Nephron progenitor cell (in vitro differentiated cells): ENCODE results near the gene AUP1.
A peak's percentile ranks its signal among the peaks of the same experiment; 100 is the strongest.

ENCODE experiments used
- DNase-seq: peaks from one replicate; pipeline ENCODE4 v3.0.0; 2021
- H3K27ac Mint-ChIP-seq: 2 replicates; pipeline ENCODE4 v1.8.0; 2021; ENCODE audit warnings: mild to moderate bottlenecking, moderate library complexity, mixed read lengths
- H3K27me3 Mint-ChIP-seq: 2 replicates; pipeline ENCODE4 v1.8.0; 2021; ENCODE audit warnings: mild to moderate bottlenecking, low read depth, mixed read lengths; ENCODE audit not compliant: poor library complexity
- H3K36me3 Mint-ChIP-seq: 2 replicates; pipeline ENCODE4 v1.8.0; 2021; ENCODE audit warnings: low read depth, mixed read lengths
- H3K4me1 Mint-ChIP-seq: 2 replicates; pipeline ENCODE4 v1.8.0; 2021; ENCODE audit warnings: mixed read lengths
- H3K4me3 Mint-ChIP-seq: 2 replicates; pipeline ENCODE4 v1.8.0; 2021; ENCODE audit warnings: mild to moderate bottlenecking, moderate library complexity, mixed read lengths
- H3K9me3 Mint-ChIP-seq: 2 replicates; pipeline ENCODE4 v1.8.0; 2021; ENCODE audit warnings: mild to moderate bottlenecking, moderate library complexity, mixed read lengths
- TF ChIP-seq, protein P1 (sequence below): fragments of 200-600 bp; sonication (generic); IDR thresholded peaks from 2 replicates; pipeline ENCODE4 v1.5.0; 2021; ENCODE audit warnings: antibody characterized with exemption

The AUP1 gene

DNA sequence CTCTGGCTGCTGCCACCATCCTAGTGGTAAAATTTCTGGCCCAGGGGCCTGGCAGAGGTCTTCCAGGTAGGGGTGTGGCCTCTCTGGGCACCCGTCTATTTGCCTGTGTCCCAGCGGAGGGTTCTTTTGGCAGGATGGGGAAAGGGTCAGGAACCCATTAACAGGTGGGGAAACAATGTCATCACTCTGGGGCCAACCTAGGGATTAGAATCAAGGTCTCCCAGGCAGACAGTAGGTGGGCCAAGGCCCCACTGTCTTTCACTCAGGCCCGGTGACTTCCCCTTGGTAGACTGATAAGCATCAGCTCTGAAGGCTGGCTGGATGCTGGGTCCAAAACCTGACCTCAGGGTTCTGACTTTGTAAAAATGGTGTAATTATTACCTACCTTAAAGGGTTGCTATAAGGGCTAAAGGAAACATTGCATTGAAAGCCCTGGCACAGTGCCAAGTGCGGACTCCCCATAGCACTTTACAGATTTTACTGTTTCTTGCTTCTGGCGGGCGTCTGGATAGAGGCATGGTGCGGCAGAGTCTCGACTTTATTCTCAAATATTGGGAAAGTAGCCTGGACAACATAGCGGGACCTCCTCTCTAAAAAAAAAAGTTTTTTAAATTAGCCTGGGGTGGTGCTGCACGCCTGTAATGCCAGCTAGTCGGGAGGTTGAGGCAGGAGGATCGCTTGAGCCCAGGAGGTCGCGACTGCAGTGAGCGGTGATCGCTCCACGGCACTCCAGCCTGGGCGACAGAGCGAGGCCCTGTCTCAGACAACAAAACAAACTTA lies 32.3 kb downstream of the AUP1 start:
- no peak for DNase-seq
- H3K9me3 Mint-ChIP-seq, result no peaks in the 10 kb centered on the region
- H3K27ac Mint-ChIP-seq, result no peak overlapping the region
- TF ChIP-seq, protein P1, sequence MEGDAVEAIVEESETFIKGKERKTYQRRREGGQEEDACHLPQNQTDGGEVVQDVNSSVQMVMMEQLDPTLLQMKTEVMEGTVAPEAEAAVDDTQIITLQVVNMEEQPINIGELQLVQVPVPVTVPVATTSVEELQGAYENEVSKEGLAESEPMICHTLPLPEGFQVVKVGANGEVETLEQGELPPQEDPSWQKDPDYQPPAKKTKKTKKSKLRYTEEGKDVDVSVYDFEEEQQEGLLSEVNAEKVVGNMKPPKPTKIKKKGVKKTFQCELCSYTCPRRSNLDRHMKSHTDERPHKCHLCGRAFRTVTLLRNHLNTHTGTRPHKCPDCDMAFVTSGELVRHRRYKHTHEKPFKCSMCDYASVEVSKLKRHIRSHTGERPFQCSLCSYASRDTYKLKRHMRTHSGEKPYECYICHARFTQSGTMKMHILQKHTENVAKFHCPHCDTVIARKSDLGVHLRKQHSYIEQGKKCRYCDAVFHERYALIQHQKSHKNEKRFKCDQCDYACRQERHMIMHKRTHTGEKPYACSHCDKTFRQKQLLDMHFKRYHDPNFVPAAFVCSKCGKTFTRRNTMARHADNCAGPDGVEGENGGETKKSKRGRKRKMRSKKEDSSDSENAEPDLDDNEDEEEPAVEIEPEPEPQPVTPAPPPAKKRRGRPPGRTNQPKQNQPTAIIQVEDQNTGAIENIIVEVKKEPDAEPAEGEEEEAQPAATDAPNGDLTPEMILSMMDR, result no peak
- peaks cover 45% of the 10 kb centered on the region for H3K4me1 Mint-ChIP-seq
- H3K36me3 Mint-ChIP-seq, result peaks cover 24% of the 10 kb centered on the region
- peaks cover 79% of the 10 kb centered on the region for H3K27me3 Mint-ChIP-seq
- peak overlapping the region; percentile 89 for H3K4me3 Mint-ChIP-seq

DNA sequence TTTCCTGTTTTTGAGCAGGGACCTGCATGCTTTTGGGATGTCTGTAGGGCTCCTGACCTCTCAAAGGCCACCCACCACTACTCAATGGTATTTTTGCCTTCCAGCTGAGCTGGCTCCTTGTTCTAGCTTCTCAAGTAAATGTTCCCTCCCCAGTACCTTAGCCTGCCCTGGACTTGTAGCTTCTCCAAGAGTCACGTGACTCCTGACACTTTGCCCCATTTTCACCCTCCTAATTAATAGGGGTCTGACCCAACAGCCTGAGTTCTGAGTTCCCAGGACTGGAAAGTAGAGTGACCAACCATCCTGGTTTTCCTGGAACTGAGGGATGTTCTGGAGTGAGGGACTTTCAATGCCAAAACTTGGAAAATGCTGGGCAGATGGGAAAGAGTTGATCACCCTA lies 34.1 kb downstream of the AUP1 start:
- Mint-ChIP-seq H3K4me3 (no peak overlapping the region), H3K9me3 (no peaks in the 10 kb centered on the region), H3K4me1 (peaks cover 28% of the 10 kb centered on the region), H3K36me3 (peaks cover 42% of the 10 kb centered on the region), H3K27ac (no peak overlapping the region), H3K27me3 (peaks cover 61% of the 10 kb centered on the region)
- DNase-seq, result no peak
- TF ChIP-seq, protein P1, result no peak

DNA sequence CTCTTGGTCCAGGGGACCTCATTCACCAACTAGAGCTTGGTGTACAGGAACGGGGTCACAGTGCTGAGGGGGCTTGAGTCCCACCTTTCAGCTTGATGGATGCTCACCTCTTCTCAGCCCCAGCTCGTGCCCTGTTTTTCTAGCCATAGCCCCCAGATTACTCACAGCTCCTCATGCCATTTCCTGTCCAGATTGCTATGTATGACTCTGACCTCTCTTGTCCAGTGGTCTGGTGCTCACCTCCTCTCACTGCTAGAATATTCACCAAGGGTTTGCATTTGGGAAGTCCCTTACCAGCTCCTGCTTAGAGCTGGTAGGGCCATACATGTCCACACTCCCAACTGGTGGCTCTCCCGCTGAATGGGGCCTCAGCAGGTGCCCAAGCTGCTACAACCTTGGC lies 36.0 kb downstream of the AUP1 start:
- H3K9me3 Mint-ChIP-seq, result no peaks in the 10 kb centered on the region
- peaks cover 53% of the 10 kb centered on the region for H3K36me3 Mint-ChIP-seq
- DNase-seq, result no peak
- peaks cover 13% of the 10 kb centered on the region for H3K4me1 Mint-ChIP-seq
- peaks cover 42% of the 10 kb centered on the region for H3K27me3 Mint-ChIP-seq
- H3K27ac Mint-ChIP-seq, result no peak overlapping the region
- TF ChIP-seq, protein P1, result no peak
- H3K4me3 Mint-ChIP-seq, result no peak overlapping the region

DNA sequence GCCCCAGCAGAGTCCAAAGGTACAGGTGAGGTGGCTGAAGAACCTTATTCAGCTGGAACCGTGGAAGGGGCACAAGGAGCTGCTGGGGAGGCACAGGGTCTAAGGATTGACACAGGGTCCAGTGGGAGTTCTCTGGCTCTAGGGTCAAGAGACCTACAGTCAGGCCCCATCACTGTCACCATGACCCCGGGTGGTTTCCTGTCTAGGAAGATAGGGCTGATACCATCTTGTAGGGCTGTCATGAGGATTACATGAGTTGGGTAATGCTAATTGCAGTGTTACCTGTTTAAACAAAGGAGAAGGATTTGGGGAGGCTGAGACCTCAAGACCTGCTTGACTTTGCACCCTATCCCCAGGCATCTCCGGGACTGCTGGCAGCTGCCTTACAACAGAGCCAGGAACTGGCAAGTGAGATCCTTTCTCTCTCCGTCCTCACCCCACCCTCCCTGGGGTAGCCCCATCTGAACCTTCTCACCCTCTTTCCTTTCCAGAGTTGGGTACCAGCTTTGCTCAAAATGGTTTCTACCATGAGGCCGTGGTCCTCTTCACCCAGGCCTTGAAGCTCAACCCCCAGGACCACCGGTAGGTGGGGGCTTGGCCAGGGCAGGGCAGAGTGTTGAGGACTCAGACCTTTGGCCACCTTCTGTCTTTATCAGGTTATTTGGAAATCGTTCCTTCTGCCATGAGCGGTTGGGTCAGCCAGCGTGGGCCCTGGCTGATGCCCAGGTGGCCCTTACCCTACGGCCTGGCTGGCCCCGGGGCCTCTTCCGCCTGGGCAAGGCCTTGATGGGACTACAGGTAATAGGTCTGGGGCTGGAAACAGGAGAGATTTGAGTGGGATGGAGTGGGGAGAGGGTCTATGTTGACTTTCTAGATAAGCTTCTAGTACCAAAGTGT lies 37.6 kb downstream of the AUP1 start:
- TF ChIP-seq, protein P1, result no peak
- Mint-ChIP-seq H3K27me3 (peaks cover 26% of the 10 kb centered on the region), H3K27ac (no peak overlapping the region), H3K36me3 (peaks cover 54% of the 10 kb centered on the region), H3K4me3 (no peak overlapping the region), H3K4me1 (no peaks in the 10 kb centered on the region), H3K9me3 (no peaks in the 10 kb centered on the region)
- no peak for DNase-seq

DNA sequence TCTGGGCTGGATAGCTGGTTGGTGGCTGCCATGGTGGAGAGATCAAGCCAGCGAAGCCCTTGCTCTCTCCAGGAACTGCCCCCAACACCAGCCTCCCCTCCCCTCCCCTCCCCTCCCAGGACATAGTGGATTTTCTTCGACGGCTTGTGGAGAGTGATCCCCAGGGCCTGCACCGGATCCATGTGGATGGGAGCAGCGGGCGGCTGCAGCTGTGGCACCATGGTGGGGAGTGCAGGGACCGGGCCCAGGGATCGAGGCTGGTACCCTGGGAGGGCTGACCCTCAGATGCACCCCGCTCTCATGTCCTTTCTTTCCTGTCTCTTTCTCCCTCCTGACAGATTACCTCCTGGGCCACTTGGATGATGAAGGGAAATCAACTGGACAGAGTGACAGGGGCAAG lies 39.6 kb downstream of the AUP1 start:
- Mint-ChIP-seq H3K4me1 (no peaks in the 10 kb centered on the region), H3K27me3 (peaks cover 6% of the 10 kb centered on the region), H3K27ac (no peak overlapping the region), H3K36me3 (peaks cover 60% of the 10 kb centered on the region), H3K4me3 (no peak overlapping the region), H3K9me3 (no peaks in the 10 kb centered on the region)
- no peak for DNase-seq
- TF ChIP-seq, protein P1, result no peak
